Cardiac muscle cell (in vitro differentiated cells and primary cell): ENCODE data around the gene PDE1A. TPM values are rescaled to one million over a fixed set of nuclear protein-coding genes. Genes with fewer than 3 reads are reported as not detected.
"Not testable (repeated sequence)": the region's sequence is repeated elsewhere in the genome, so short reads cannot be mapped to it uniquely, and the experiment has no call there.

Experiments used
- DNase-seq, 2 donors: peaks; one replicate each; pipeline versions ENCODE4 v3.0.0 to v3.0.0-alpha.2; 2010 to 2017; ENCODE audit warnings: low read depth in 1 of 2, low spot score in 1 of 2
- H3K27ac ChIP-seq: fragments of 200-600 bp; sonication (generic); 2 replicates; pipeline ENCODE4 v1.5.1; 2016
- H3K27me3 ChIP-seq: fragments of 200-600 bp; sonication (generic); 2 replicates; pipeline ENCODE4 v1.6.0; 2016; ENCODE audit warnings: control low read depth
- H3K36me3 ChIP-seq: fragments of 200-600 bp; sonication (generic); 2 replicates; pipeline ENCODE4 v1.5.1; 2016; ENCODE audit warnings: control low read depth
- H3K4me1 ChIP-seq: fragments of 200-600 bp; sonication (generic); 2 replicates; pipeline ENCODE4 v1.8.1; 2017; ENCODE audit warnings: low read depth, mild to moderate bottlenecking, mixed run types
- H3K4me3 ChIP-seq: fragments of 200-600 bp; sonication (generic); 2 replicates; pipeline ENCODE4 v1.5.1; 2016; ENCODE audit warnings: mild to moderate bottlenecking
- H3K9me3 ChIP-seq: fragments of 200-600 bp; sonication (generic); 2 replicates; pipeline ENCODE4 v1.5.1; 2017; ENCODE audit warnings: low read depth, mild to moderate bottlenecking, control low read depth
- polyA plus RNA-seq: library from polyadenylated mRNA; unstranded; fragments of >200 nt; fragmentation: Nextera tagmentation; extraction: Ambion mirVana; gene quantifications from 2 replicates; pipeline ENCODE4 v1.2.1, GENCODE V29; 2016
- total RNA-seq: library from RNA; depleted of rRNA; stranded (reverse); fragments of >200 nt; gene quantifications from 2 replicates; pipeline ENCODE4 v1.2.3, GENCODE V29; 2016
- TF ChIP-seq, protein P1 (sequence below): IDR thresholded peaks from 2 replicates; pipeline ENCODE4 v1.5.1; 2012; ENCODE audit warnings: low read depth, mild to moderate bottlenecking, low read length

The PDE1A gene
- total and polyA plus RNA-seq, 2 experiments from 2014 or later, result 0.06 to 0.60 TPM

DNA sequence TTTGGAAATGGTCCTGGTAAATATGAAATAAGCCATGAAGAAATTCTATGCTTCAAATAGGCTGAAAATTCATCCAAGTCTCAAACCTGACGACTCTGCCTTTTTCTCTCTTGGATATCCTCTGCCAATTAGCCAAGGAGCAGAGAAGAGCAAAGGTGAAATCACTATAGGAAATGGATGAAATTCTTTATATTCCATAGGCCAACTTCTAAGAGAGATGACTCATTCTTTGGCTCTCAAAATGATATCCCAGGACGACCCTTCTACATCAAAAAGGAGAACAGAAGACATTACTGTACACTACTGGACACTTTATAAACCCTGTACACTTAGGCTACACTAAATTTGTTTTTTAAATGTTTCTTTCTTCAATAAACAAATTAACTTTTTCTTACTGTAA lies 22.7 kb downstream of the PDE1A start:
- no peak overlapping the region for H3K27ac ChIP-seq
- TF ChIP-seq, protein P1, sequence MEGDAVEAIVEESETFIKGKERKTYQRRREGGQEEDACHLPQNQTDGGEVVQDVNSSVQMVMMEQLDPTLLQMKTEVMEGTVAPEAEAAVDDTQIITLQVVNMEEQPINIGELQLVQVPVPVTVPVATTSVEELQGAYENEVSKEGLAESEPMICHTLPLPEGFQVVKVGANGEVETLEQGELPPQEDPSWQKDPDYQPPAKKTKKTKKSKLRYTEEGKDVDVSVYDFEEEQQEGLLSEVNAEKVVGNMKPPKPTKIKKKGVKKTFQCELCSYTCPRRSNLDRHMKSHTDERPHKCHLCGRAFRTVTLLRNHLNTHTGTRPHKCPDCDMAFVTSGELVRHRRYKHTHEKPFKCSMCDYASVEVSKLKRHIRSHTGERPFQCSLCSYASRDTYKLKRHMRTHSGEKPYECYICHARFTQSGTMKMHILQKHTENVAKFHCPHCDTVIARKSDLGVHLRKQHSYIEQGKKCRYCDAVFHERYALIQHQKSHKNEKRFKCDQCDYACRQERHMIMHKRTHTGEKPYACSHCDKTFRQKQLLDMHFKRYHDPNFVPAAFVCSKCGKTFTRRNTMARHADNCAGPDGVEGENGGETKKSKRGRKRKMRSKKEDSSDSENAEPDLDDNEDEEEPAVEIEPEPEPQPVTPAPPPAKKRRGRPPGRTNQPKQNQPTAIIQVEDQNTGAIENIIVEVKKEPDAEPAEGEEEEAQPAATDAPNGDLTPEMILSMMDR, result no peak

DNA sequence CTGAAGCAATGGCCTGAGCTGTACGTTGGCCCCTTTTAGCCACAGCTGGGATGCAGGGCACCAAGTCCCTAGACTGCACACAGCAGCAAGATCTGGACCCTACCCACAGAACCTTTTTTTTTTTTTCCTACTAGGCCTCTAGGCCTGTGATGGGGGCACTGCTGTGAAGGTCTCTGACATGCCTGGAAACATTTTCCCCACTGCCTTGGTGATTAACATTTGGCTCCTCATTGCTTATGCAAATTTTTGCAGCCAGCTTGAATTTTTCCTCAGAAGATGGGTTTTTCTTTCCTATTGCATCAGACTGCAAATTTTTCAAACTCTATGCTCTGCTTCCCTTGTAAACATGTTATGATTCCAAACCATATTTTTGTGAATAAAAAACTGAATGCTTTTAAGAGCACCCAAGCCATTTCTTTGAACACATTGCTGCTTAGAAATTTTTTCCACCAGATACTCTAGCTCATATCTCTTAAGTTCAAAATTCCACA lies 33.5 kb downstream of the PDE1A start:
- no peaks in the 10 kb centered on the region for H3K4me1 ChIP-seq
- no peak overlapping the region for H3K4me3 ChIP-seq
- no peaks in the 10 kb centered on the region for H3K36me3 ChIP-seq
- peak in 1 of 2 donors; percentile 43 for DNase-seq
- H3K27me3 ChIP-seq, result no peaks in the 10 kb centered on the region
- H3K9me3 ChIP-seq, result no peaks in the 10 kb centered on the region
- TF ChIP-seq, protein P1, result no peak
- no peak overlapping the region for H3K27ac ChIP-seq

More for the DNA sequence above, 22.7 kb downstream of the PDE1A start:
- Histone ChIP-seq H3K36me3 (no peaks in the 10 kb centered on the region), H3K27me3 (no peaks in the 10 kb centered on the region), H3K4me1 (no peaks in the 10 kb centered on the region), H3K4me3 (no peak overlapping the region), H3K9me3 (no peaks in the 10 kb centered on the region)
- DNase-seq, result peak in 1 of 2 donors; percentile 73

- Histone ChIP-seq H3K27ac (no peak overlapping the region), H3K27me3 (no peaks in the 10 kb centered on the region), H3K36me3 (no peaks in the 10 kb centered on the region), H3K4me1 (no peaks in the 10 kb centered on the region), H3K9me3 (no peaks in the 10 kb centered on the region), H3K4me3 (no peak overlapping the region)
- DNase-seq, result no peak
- TF ChIP-seq, protein P1, result no peak
Observed at GRCh38 chr2:182391443-182391842, 35.4 kb downstream of the PDE1A start.

DNA sequence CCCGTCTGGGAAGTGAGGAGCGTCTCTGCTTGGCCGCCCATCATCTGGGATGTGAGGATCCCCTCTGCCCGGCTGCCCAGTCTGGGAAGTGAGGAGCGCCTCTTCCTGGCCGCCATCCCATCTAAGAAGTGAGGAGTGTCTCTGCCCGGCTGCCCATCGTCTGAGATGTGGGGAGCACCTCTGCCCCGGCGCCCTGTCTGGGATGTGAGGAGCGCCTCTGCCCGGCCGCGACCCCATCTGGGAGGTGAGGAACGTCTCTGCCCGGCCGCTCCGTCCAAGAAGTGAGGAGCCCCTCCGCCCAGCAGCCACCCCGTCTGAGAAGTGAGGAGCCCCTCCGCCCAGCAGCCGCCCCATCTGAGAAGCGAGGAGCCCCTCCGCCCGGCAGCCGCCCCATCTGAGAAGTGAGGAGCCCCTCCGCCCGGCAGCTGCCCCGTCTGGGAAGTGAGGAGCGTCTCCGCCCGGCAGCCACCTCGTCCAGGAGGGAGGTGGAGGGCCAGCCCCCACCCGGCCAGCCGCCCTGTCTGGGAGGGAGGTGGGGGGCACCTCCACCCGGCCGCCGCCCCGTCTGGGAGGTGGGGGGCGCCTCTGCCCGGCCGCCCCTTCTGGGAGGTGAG lies 40.5 kb downstream of the PDE1A start:
- H3K27ac ChIP-seq, H3K4me1 ChIP-seq, H3K36me3 ChIP-seq, H3K4me3 ChIP-seq, DNase-seq, H3K9me3 ChIP-seq, H3K27me3 ChIP-seq: not testable (repeated sequence)

DNA sequence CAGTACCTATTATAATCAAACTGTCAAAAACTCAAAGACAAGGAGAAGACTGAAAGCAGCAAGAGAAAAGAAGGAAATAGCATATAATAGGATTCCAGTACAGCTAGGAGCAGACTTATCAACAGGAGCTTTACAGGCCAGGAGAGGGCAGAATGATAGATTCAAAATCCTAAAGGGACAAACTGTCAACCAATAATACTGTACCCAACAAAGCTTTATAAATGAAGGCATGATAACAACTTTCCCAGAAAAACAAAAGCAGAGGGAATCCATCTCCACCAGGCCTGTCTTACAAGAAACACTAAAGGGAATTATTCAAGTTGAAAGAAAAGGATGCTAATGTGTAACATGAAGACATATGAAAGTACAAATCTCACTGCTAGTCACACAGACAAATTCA lies 42.0 kb downstream of the PDE1A start:
- Histone ChIP-seq H3K27ac (no peak overlapping the region), H3K36me3 (no peaks in the 10 kb centered on the region), H3K4me1 (no peaks in the 10 kb centered on the region), H3K4me3 (no peak overlapping the region), H3K27me3 (no peaks in the 10 kb centered on the region), H3K9me3 (no peaks in the 10 kb centered on the region)
- DNase-seq, result no peak
- TF ChIP-seq, protein P1, result no peak

DNA sequence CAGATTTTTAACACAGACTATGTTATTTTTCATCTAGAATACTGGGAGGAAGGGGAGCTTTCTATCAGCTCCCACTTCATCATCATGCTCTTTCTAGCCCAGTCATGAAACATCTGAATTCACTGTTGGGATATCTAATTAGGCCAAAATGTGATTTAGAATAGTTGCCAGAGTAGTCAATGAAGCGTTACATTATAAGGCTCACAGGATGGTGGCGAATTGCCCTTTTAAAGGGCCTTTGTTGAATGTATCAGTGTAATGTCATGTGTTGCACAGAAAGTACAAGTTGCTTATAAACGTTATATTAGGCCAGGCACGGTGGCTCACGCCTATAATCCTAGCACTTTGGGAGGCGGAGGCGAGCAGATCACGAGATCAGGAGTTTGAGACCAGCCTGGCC lies 45.6 kb downstream of the PDE1A start:
- no peaks in the 10 kb centered on the region for H3K36me3 ChIP-seq
- no peaks in the 10 kb centered on the region for H3K27me3 ChIP-seq
- H3K4me1 ChIP-seq, result no peaks in the 10 kb centered on the region
- H3K9me3 ChIP-seq, result no peaks in the 10 kb centered on the region
- TF ChIP-seq, protein P1, result no peak
- no peak overlapping the region for H3K4me3 ChIP-seq
- no peak for DNase-seq
- no peak overlapping the region for H3K27ac ChIP-seq
